H1 (cell line): Measurements from ENCODE around the gene DAPK2. TPM values are rescaled to one million over a fixed set of nuclear protein-coding genes. Genes with fewer than 3 reads are reported as not detected.

Experiments
- CTCF ChIA-PET: fragments of 300-600 bp; sonication (Branson Sonifier 250); formaldehyde crosslinking; loops from one replicate; lab custom pipeline; 2021; ENCODE audit not compliant: partially characterized antibody; lab: Charles Lee
- POLR2A ChIA-PET: fragments of 300-600 bp; sonication (Branson Sonifier 250); formaldehyde crosslinking; loops from one replicate; lab custom pipeline; 2021; ENCODE audit warnings: inconsistent platforms; ENCODE audit not compliant: partially characterized antibody; lab: Charles Lee
- DNase-seq, 2 experiments: peaks; one replicate each; pipeline versions ENCODE4 v3.0.0 to v3.0.0-alpha.2; 2010 to 2022; ENCODE audit warnings: low spot score in 2 of 2, low read depth in 1 of 2, mixed read lengths in 1 of 2
- FAIRE-seq: peaks from 2 replicates; lab custom pipeline; 2011; peaks lifted over from hg19 to GRCh38; lab: Jason Lieb, UNC
- H2AFZ ChIP-seq: 2 replicates; pipeline ENCODE4 v1.8.1; 2012; ENCODE audit warnings: low read length, inconsistent platforms
- H2AK5ac ChIP-seq: 2 replicates; pipeline ENCODE4 v1.6.1; 2013; ENCODE audit warnings: low read depth, low read length
- H2BK120ac ChIP-seq: replicated peaks from 2 replicates; pipeline ENCODE3; 2013; ENCODE audit warnings: low read depth, low read length, inconsistent platforms
- H2BK12ac ChIP-seq: 2 replicates; pipeline ENCODE4 v1.6.1; 2013; ENCODE audit warnings: low read depth, low read length
- H2BK15ac ChIP-seq: 2 replicates; pipeline ENCODE4 v1.6.1; 2013; ENCODE audit warnings: low read length
- H2BK20ac ChIP-seq: 2 replicates; pipeline ENCODE4 v1.6.1; 2013; ENCODE audit warnings: low read length
- H2BK5ac ChIP-seq: 2 replicates; pipeline ENCODE4 v1.6.1; 2013; ENCODE audit warnings: low read depth, low read length
- H3K14ac ChIP-seq: 2 replicates; pipeline ENCODE4 v1.6.1; 2013; ENCODE audit warnings: inconsistent platforms; ENCODE audit not compliant: insufficient read length
- H3K18ac ChIP-seq: 2 replicates; pipeline ENCODE4 v1.6.1; 2013; ENCODE audit warnings: low read length; ENCODE audit errors: extremely low read depth
- H3K23ac ChIP-seq: 2 replicates; pipeline ENCODE4 v1.6.1; 2013; ENCODE audit warnings: inconsistent platforms; ENCODE audit not compliant: insufficient read length
- H3K23me2 ChIP-seq: 2 replicates; pipeline ENCODE4 v1.6.1; 2013; ENCODE audit warnings: low read depth, low read length
- H3K27ac ChIP-seq: 2 replicates; pipeline ENCODE4 v1.6.1; 2011; ENCODE audit warnings: low read depth, low read length, inconsistent platforms
- H3K27me3 ChIP-seq, 4 experiments: replicated peaks in 1 of 4; 1 replicate in 1 of 4; 2 replicates in 3 of 4; pipeline versions ENCODE4 v1.6.1 to v1.8.1; 2011 to 2013; ENCODE audit warnings: low read length in 3 of 4, mild to moderate bottlenecking in 3 of 4, inconsistent platforms in 2 of 4, mixed read lengths in 2 of 4, moderate library complexity in 1 of 4; ENCODE audit not compliant: control insufficient read depth in 3 of 4, insufficient read depth in 3 of 4; ENCODE audit errors: extremely low read depth in 1 of 4
- H3K36me3 ChIP-seq, 4 experiments: 2 replicates each; pipeline versions ENCODE4 v1.6.1 to v1.8.1; 2011 to 2013; ENCODE audit warnings: mild to moderate bottlenecking in 4 of 4, low read length in 3 of 4, moderate library complexity in 2 of 4, control low read depth in 1 of 4, inconsistent platforms in 1 of 4; ENCODE audit not compliant: insufficient read depth in 4 of 4, control insufficient read depth in 2 of 4
- H3K4ac ChIP-seq: replicated peaks from 2 replicates; pipeline ENCODE3; 2013; ENCODE audit warnings: low read length, low read depth, mixed read lengths, inconsistent platforms; ENCODE audit not compliant: insufficient read length
- H3K4me1 ChIP-seq, 4 experiments: replicated peaks in 1 of 4; 1 replicate in 1 of 4; 2 replicates in 3 of 4; pipeline versions ENCODE4 v1.6.1 to v1.8.1; 2011 to 2013; ENCODE audit warnings: low read length in 3 of 4, inconsistent platforms in 2 of 4, mixed read lengths in 1 of 4; ENCODE audit not compliant: insufficient read depth in 4 of 4, control insufficient read depth in 3 of 4
- H3K4me2 ChIP-seq, 2 experiments: 2 replicates each; pipeline versions ENCODE4 v1.6.1 to v1.8.1; 2011 to 2013; ENCODE audit warnings: low read depth in 2 of 2, low read length in 2 of 2, control low read depth in 1 of 2, inconsistent platforms in 1 of 2, mild to moderate bottlenecking in 1 of 2; ENCODE audit not compliant: insufficient read depth in 1 of 2
- H3K4me3 ChIP-seq, 4 experiments: fragments of 200-600, 300-600 bp in 1 of 4; sonication (generic), shearing (Covaris generic), sonication (Bioruptor Twin) in 1 of 4; 2 replicates each; pipeline versions ENCODE4 v1.5.1 to v1.8.1; 2011 to 2016; ENCODE audit warnings: low read length in 4 of 4, low read depth in 3 of 4, control low read depth in 2 of 4, inconsistent platforms in 2 of 4, mild to moderate bottlenecking in 2 of 4, mixed read lengths in 1 of 4, moderate library complexity in 1 of 4; ENCODE audit not compliant: insufficient read depth in 2 of 4; ENCODE audit errors: extremely low read depth in 1 of 4
- H3K56ac ChIP-seq: replicated peaks from 2 replicates; pipeline ENCODE3; 2013; ENCODE audit warnings: low read depth, mild to moderate bottlenecking, mixed read lengths, low read length, inconsistent platforms; ENCODE audit not compliant: insufficient read length
- H3K79me1 ChIP-seq: 2 replicates; pipeline ENCODE4 v1.6.1; 2013; ENCODE audit warnings: low read depth, low read length, control low read depth
- H3K79me2 ChIP-seq, 2 experiments: 2 replicates each; pipeline versions ENCODE4 v1.6.1 to v1.8.1; 2012 to 2013; ENCODE audit warnings: low read length in 2 of 2, mild to moderate bottlenecking in 2 of 2, inconsistent platforms in 1 of 2; ENCODE audit not compliant: insufficient read depth in 2 of 2, control insufficient read depth in 1 of 2
- H3K9ac ChIP-seq, 4 experiments: replicated peaks in 1 of 4; 1 replicate in 1 of 4; 2 replicates in 3 of 4; pipeline versions ENCODE4 v1.6.1 to v1.8.1; 2011 to 2013; ENCODE audit warnings: low read depth in 3 of 4, low read length in 3 of 4, control low read depth in 2 of 4, mild to moderate bottlenecking in 2 of 4, moderate library complexity in 2 of 4, inconsistent platforms in 1 of 4; ENCODE audit errors: extremely low read depth in 1 of 4
- H3K9me3 ChIP-seq, 2 experiments: 2 replicates each; pipeline versions ENCODE4 v1.6.1 to v1.8.1; 2012 to 2013; ENCODE audit warnings: mild to moderate bottlenecking in 2 of 2, moderate library complexity in 2 of 2, control low read depth in 1 of 2, inconsistent platforms in 1 of 2, low read depth in 1 of 2, low read length in 1 of 2, mixed read lengths in 1 of 2; ENCODE audit not compliant: insufficient read depth in 2 of 2
- H4K20me1 ChIP-seq, 2 experiments: replicated peaks in 1 of 2; 2 replicates each; pipeline versions ENCODE3 to v1.8.1; 2011 to 2013; ENCODE audit warnings: inconsistent platforms in 2 of 2, low read length in 2 of 2, mild to moderate bottlenecking in 1 of 2; ENCODE audit not compliant: insufficient read depth in 2 of 2, control insufficient read depth in 1 of 2
- H4K5ac ChIP-seq: 2 replicates; pipeline ENCODE4 v1.6.1; 2013; ENCODE audit warnings: low read length, low read depth, mixed read lengths, inconsistent platforms; ENCODE audit not compliant: insufficient read length
- H4K8ac ChIP-seq: 2 replicates; pipeline ENCODE4 v1.8.0; 2013; ENCODE audit warnings: mild to moderate bottlenecking, moderate library complexity, low read length, inconsistent platforms; ENCODE audit not compliant: insufficient read depth; ENCODE audit errors: extremely low read depth
- H4K91ac ChIP-seq: replicated peaks from 2 replicates; pipeline ENCODE3; 2013; ENCODE audit warnings: low read length, mixed read lengths, inconsistent platforms; ENCODE audit not compliant: insufficient read length
- BACH1 ChIP-seq: IDR thresholded peaks from 2 replicates; pipeline ENCODE4 v1.6.1; 2012; ENCODE audit warnings: low read length, improper control_type of control experiment
- BCL11A ChIP-seq, 2 experiments: IDR thresholded peaks; one replicate each; pipeline ENCODE4 v1.6.1; 2011; ENCODE audit warnings: low read depth in 2 of 2, low read length in 2 of 2, mild to moderate bottlenecking in 2 of 2
- CBX5 ChIP-seq: fragments of 300-800, 300-1000 bp; sonication (generic); IDR thresholded peaks from 2 replicates; pipeline ENCODE4 v1.7.1; 2016; ENCODE audit warnings: antibody characterized with exemption, low read length, low read depth
- CREB1 ChIP-seq: IDR thresholded peaks from 2 replicates; pipeline ENCODE4 v1.6.1; 2012; ENCODE audit warnings: inconsistent platforms
- EP300 ChIP-seq, 2 experiments: IDR thresholded peaks; 1 replicate in 1 of 2; 2 replicates in 1 of 2; pipeline ENCODE4 v1.6.1; 2011 to 2012; ENCODE audit warnings: low read depth in 2 of 2, low read length in 2 of 2, mild to moderate bottlenecking in 2 of 2, borderline replicate concordance in 1 of 2, inconsistent platforms in 1 of 2, moderate library complexity in 1 of 2
- HDAC2 ChIP-seq, 2 experiments: fragments of 300-600 bp in 1 of 2; sonication (generic) in 1 of 2; IDR thresholded peaks; 2 replicates each; pipeline ENCODE4 v1.6.1; 2011 to 2012; ENCODE audit warnings: low read depth in 2 of 2, low read length in 2 of 2, mild to moderate bottlenecking in 2 of 2, moderate library complexity in 2 of 2, borderline replicate concordance in 1 of 2, inconsistent platforms in 1 of 2
- JUND ChIP-seq: IDR thresholded peaks from 2 replicates; pipeline ENCODE4 v1.6.1; 2011; ENCODE audit warnings: mild to moderate bottlenecking, improper control_type of control experiment, low read length
- KDM1A ChIP-seq: fragments of 200-600, 300-600 bp; sonication (generic); IDR thresholded peaks from 2 replicates; pipeline ENCODE4 v1.7.1; 2016; ENCODE audit warnings: mild to moderate bottlenecking, low read length, borderline replicate concordance
- NANOG ChIP-seq: IDR thresholded peaks from 2 replicates; pipeline ENCODE4 v1.6.1; 2011; ENCODE audit warnings: low read length, low read depth, mild to moderate bottlenecking, inconsistent platforms; ENCODE audit not compliant: insufficient read depth, poor library complexity, severe bottlenecking
- SIN3A ChIP-seq, 2 experiments: IDR thresholded peaks in 1 of 2; conservative IDR thresholded peaks in 1 of 2; 2 replicates each; pipeline ENCODE4 v1.6.1; 2011 to 2012; ENCODE audit warnings: low read length in 2 of 2, improper control_type of control experiment in 1 of 2, low read depth in 1 of 2, mild to moderate bottlenecking in 1 of 2
- WGBS, 2 experiments: shearing (Covaris generic) in 1 of 2; methylation state at CpG; one replicate each; pipeline versions ENCODE4 v1.1.6 to v1.1.7; 2013 to 2015; ENCODE audit warnings: low lambda C conversion rate in 2 of 2, mixed read lengths in 2 of 2, inconsistent platforms in 1 of 2, low coverage in 1 of 2, missing lambda C conversion rate in 1 of 2; ENCODE audit not compliant: insufficient replicate concordance in 2 of 2, insufficient coverage in 1 of 2, insufficient read length in 1 of 2; ENCODE audit errors: extremely low coverage in 1 of 2, missing lambda C conversion rate in 1 of 2; 5-methylcytosine and 5-hydroxymethylcytosine counted together
- polyA plus RNA-seq, 7 experiments: library from polyadenylated mRNA; depleted of rRNA in 3 of 7; stranded (reverse) in 5 of 7; unstranded in 2 of 7; fragments of >200 nt in 5 of 7; fragments of 200-250 nt in 2 of 7; gene quantifications; 1 replicate in 5 of 7; 2 replicates in 1 of 7; 4 replicates in 1 of 7; pipeline versions ENCODE4 v1.2.1 to v1.2.3, GENCODE V29; 2011 to 2013; ENCODE audit warnings: missing spikeins in 2 of 7, mixed read lengths in 2 of 7
- total RNA-seq: library from RNA; stranded (reverse); fragmentation: NEBNext Ultra II Directional; extraction: Animal tissue kit (Norgen Biotek cat#: 25700); gene quantifications from 2 replicates; pipeline ENCODE4 v1.2.1, GENCODE V29; 2021
- TF ChIP-seq, protein P1 (sequence below): IDR thresholded peaks from 2 replicates; pipeline ENCODE4 v1.6.1; 2011; ENCODE audit warnings: low read depth, mild to moderate bottlenecking, low read length; ENCODE audit not compliant: insufficient read depth

Gene DAPK2
- total and polyA plus RNA-seq, 2 of the 8 experiments (the other 6 are each of a cell fraction or from before 2014, with no cell fraction given): 1.8 to 2.9 TPM

DNA sequence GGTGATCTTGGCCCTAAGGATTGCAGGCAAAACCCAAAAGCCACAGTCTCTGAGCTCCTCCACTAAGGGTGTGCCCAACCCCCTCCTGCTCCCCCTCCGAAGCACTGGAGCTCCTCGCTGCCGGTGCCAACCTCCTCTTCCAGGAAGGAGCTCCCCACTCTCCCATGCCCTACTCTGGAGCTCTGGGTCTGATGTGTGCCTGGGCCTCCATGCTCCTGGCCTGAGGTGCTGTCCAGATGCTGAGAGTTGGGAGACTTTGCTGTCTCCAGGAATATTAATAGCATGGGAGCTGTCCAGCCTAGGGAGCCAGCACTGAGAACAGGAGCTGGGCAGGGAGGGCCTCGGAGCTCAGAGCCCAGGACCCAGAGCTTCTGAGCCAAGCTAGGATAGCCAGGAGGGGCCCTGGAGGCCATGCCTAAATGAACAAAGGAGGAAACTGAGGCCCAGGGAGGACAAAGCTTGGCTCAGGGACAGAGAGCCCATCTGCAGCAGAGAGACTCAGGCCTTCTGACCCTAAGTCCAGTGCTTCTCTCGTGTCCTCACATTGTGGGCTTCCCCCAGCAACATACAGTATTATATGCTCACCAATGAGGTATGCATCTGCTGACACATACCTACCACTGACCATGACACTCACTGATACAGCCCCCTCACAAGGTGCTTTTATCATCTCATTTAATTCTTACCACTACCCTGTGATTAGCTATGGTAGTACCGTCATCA is 175.6 kb downstream of the DAPK2 start:
- H3K4me2 ChIP-seq: no peak overlapping the region
- no peak overlapping the region for H4K91ac ChIP-seq
- WGBS, 2 experiments: 94% methylated on average over 6 of the region's 6 CpGs; no CpG with 5 or more reads in 1 of the 2 experiments
- H3K27me3 ChIP-seq: no peaks in the 10 kb centered on the region
- H2AFZ ChIP-seq: no peak overlapping the region
- no peak overlapping the region for H3K4me3 ChIP-seq
- H4K8ac ChIP-seq: no peak overlapping the region
- H3K4me1 ChIP-seq: no peaks in the 10 kb centered on the region
- H2BK5ac ChIP-seq: no peak overlapping the region
- no peak for FAIRE-seq
- H3K23me2 ChIP-seq: no peaks in the 10 kb centered on the region
- no peak overlapping the region for H2BK120ac ChIP-seq
- peaks cover 0 to 4% of the 10 kb centered on the region in 2 experiments; a peak in 1 of 4 replicates for H3K9me3 ChIP-seq
- H3K23ac ChIP-seq: no peak overlapping the region
- no peaks in the 10 kb centered on the region for H4K20me1 ChIP-seq
- H3K79me2 ChIP-seq: no peaks in the 10 kb centered on the region
- no peak overlapping the region for H3K4ac ChIP-seq
- ChIA-PET CTCF (interaction anchor here (0.6 to 2.7 kb wide), 12 partner anchors 10 to 197 kb away, joined by 3 to 16 read pairs (median 3); no protein-coding TSS in a partner anchor), POLR2A (interaction anchor here (1.0 to 1.3 kb wide), 2 partner anchors 12 to 37 kb away, joined by 3 read pairs; partner anchors contain the start of gene HERC1)
- no peaks in the 10 kb centered on the region for H3K36me3 ChIP-seq
- peak in 1 of 2 experiments; percentile 9 for DNase-seq
- no peak overlapping the region for H2BK12ac ChIP-seq
- no peak overlapping the region for H4K5ac ChIP-seq
- H3K79me1 ChIP-seq: no peaks in the 10 kb centered on the region
- no peak overlapping the region for H3K56ac ChIP-seq
- no peak overlapping the region for H2BK15ac ChIP-seq
- no peak overlapping the region for H2AK5ac ChIP-seq
- H3K14ac ChIP-seq: no peak overlapping the region
- H3K18ac ChIP-seq: no peak overlapping the region
- no peak overlapping the region for H2BK20ac ChIP-seq
- H3K27ac ChIP-seq: no peak overlapping the region
- H3K9ac ChIP-seq: no peak overlapping the region
- TF ChIP-seq NANOG: peak; percentile 48
- TF ChIP-seq HDAC2 (IDR thresholded peaks at IDR 0.05; ENCODE audit: borderline replicate concordance in 1 of 2, low read depth in 2 of 2, low read length in 2 of 2): peak; percentile 62 to 94; a peak in 2 of 4 replicates
- peak; percentile 98 for TF ChIP-seq SIN3A (conservative IDR thresholded peaks at IDR 0.05 in 1 of 2, IDR thresholded peaks at IDR 0.05 in 1 of 2; ENCODE audit: low read depth in 1 of 2, low read length in 2 of 2)
- no peak for TF ChIP-seq BCL11A (IDR thresholded peaks at IDR 0.05; ENCODE audit: low read depth in 2 of 2, low read length in 2 of 2)
- no peak for TF ChIP-seq EP300 (IDR thresholded peaks at IDR 0.05; ENCODE audit: borderline replicate concordance in 1 of 2, low read depth in 2 of 2, low read length in 2 of 2)
- no peak for TF ChIP-seq CREB1
- TF ChIP-seq, protein P1, sequence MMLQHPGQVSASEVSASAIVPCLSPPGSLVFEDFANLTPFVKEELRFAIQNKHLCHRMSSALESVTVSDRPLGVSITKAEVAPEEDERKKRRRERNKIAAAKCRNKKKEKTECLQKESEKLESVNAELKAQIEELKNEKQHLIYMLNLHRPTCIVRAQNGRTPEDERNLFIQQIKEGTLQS: no peak
- no peak for TF ChIP-seq BACH1
- no peak for TF ChIP-seq CBX5
- TF ChIP-seq KDM1A: no peak
- no peak for TF ChIP-seq JUND
